Colon (tissue), 2 donors: ENCODE data around the gene ENC1.

Experiments used
- FAIRE-seq: peaks from 2 replicates; lab custom pipeline; 2012; peaks lifted over from hg19 to GRCh38; lab: Jason Lieb, UNC
- donor health status: control.
- donor health status: control.

The ENC1 gene

DNA sequence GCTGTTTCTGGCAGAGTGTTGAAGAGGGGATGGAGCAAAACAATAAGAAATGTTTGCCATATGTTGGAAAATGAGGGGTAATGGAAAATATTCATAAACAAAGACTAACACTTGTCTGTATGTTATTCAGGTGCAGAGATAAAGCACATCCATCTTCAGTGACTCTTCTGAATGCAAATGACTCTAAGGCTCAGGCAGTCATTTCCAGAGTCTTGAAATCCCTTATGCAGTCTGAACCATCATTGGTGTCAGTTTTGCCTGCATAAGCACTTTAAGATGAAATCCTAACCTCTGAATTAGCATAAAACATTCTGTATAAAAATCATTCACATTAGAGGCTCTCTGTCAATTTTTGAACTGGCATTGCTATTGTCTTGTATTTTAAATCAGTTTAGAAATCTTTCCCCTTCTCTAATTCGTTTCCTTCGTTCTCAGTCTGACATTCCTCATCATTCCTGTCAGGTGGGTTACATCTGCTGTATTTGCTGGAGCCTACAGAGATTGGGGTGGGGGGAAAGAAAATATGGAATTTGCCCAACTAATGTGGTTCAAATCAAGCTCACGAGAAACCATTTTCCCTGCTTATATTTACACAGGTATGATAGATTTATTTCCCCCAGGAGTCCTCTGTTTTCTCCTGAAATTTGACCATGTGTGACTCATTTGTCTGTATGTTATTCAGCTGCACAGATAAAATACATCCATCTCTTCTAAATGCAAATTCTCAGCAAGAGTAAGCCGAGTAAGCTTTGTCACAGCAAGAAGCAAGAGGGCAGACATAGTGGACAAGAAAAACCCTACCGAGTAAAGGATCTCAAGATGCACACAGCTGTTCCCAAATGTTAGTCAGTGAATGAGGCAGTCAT lies 31.6 kb downstream of the ENC1 start:
- FAIRE-seq = no peak

DNA sequence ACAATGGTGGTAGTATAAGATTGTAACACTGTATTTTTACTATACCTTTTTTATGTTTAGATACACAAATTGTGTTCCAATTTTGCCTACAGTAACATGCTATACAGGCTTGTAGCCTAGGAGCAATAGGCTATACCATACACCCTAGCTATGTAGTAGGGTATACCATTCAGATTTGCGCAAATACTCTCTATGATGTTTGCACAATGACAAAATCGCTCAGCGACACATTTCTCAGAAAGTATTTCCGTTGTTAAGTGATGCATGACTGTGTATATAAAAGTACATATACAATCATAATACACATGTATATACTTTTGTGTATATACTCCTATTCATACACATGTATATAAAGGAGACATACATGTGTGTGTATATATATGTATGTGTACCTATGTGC lies 34.8 kb downstream of the ENC1 start:
- no peak for FAIRE-seq

DNA sequence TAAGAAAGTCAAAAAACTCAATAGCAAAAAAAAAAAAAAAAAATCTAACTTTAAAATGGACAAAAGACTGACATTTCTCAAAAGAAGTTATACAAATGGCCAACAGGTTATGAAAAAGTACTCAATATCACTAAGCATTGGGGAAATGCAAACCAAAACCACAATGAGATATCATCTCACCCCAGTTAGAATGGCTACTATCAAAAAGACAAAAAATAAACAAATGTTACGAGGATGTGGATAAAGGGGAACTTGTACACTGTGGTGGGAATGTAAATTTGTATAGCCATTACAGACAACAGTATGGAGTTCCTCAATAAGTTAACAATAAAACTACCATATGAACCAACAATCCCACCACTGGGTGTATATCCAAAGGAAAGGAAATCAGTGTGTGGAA lies 37.2 kb downstream of the ENC1 start:
- FAIRE-seq = no peak

DNA sequence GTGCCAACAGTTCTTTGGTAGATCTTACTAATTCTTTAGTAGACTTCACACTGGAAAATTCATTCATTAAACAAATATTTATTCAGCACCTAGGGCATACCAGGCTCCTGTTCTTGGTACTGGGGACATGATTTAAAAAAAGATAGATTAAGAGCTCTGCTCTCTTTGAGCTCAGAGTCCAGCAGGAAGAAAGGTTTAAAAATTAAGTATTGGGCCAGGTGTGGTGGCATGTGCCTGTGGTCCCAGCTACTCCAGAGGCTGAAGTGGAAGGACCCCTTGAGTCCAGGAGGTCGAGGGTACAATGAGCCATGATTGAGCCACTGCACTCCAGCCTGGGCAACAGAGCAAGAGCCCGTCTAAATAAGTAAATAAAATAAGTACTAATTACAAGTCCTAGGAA lies 41.4 kb downstream of the ENC1 start:
- FAIRE-seq = no peak

DNA sequence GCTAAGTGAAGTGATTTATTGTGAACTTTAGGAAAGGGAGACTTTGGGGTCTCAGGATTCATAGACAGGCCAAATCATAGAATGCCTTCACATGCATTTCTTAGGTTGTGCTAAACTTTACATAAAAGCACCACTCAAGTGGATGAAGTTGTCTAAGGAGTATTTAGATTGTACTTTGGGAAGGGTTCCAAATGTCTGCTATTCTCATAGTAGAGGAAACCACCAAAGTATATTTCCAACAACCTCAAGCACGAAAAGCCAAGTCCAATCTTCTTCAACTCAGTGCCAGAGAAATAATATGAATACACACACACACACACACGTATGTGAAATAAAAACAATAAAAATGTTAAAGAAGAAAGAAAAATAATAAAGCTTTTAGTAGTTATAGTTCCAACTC lies 41.8 kb downstream of the ENC1 start:
- FAIRE-seq = no peak

DNA sequence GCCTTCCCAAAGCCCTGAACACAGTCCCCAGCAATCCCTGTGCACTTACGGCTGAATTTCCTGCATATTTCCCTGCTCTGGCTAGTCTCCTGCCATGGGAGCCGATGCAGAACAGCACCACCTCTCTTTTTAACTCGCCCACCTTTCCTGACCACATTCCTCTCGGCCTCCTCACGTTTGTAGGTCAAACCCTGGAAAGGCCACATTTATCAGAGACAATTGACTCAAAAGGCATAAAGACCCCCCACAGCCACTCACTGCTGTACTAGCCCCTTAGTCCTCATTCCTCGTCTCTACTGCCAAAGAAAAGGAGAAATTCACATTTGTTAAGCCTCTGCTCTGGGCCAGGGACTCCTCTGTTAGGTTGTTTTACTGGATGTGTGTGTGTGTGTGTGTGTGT lies 43.6 kb downstream of the ENC1 start:
- no peak for FAIRE-seq

DNA sequence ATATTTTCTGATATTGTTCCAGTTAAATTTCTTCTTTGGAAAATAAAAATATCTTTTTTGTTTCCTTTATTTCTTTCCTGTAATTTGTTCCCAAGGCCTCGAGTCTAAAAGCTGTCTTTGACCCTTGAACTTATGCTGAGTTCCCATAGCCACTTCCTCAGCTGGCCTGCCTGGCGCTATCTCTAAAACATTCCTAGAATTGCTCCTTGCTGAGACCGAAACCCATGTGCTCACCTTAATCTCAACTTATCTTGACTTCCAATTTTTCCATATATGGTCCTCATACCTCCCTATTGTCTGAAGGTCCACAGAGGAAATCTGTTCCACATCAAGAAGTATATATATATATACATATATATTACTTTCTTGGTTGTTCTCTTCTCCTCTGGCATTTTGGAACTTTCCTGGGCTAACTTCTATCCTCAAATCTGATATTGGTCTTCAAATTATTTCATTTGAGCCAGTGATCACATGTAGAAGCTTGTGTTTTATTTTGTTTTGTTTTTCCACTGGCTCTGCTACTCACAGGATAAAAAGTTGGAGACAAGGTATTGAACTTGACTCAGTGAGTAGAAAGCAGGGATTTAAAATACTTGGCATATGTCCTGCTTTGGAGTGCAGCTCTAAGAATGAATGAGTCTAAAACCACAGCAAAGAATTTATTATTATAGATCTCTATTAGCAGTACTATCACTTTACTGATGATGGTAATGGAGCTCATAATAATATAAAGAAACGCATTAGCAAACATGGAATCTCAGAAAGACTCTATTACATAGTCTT lies 45.2 kb downstream of the ENC1 start:
- FAIRE-seq = no peak

DNA sequence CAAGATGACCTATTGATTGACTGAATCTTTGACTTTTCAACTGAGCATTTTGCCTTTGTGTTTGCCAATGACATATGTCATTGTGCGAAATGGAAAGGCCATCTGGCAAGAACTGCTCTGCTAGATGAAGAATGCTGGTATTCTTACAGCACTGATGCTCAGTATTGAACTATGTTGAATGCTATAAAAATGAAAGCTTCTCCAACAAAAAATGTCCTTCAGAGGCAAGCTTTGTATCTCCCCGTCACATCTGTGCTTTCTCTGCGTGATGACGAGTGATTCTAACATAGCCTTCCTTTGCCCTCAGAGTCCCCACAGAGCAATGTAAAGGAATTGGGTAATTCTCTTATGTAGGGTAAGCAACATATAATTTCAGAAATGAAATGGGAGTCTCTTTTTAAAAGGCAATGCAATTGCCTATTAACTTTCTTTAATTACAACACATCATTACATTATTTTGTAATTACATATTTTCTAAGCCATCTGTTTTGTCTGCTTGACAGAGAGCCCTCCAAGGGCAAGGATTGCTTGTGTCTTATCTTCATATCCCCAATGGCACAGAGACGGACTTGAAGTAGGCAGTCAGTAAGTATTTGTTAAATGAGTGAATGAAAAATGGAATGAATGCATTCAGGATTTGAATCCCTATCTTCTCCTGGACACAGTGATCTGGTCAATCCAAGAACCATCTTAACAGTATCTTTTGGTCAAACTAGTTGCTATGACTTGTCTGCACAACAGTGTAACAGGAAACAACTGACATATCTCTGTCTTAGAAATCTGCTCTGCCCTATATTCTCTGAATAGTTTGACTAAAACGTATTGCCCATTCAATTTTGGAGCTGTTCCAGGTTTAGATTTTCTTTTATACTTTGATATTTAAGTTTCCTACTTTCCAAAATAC lies 46.1 kb downstream of the ENC1 start:
- no peak for FAIRE-seq

DNA sequence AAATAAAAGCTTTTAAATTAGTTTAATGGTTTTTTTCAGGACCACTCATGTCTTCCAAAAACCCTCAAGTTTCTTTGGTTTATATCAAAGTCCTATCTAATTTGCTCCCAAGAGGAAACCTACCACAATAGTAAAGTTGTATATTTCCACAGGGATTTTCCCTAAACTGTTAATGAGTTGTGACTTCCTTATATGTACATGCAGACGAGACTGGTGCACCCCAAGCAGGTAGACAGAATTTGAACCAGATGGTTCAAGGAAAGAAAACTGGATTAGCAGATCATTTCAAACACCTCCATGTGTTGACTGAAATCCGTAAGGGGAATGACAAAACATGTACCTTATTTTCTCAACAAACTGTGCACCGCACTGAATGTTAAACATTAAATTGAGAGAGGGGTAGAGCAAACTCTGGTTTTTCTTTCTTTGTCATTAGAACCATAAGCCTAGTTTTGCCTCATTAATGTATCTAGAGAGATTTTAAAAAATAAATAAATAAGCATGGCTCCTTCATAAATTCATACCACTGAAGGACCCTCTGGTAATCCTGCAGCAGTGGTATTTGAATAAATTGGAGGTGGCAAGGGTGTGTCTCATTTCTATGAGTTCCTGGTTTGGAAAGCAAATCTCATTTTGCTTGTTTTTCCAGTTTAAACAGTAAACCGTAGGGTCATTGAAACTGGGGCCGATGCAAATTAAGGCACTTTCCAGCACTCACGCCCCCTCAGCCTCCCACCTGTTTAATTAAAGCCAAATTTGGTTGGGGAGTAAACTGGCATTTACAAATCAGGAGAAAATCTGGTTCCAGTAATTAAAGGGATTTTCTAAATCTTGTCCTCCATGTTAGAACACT lies 51.1 kb downstream of the ENC1 start:
- FAIRE-seq = no peak

DNA sequence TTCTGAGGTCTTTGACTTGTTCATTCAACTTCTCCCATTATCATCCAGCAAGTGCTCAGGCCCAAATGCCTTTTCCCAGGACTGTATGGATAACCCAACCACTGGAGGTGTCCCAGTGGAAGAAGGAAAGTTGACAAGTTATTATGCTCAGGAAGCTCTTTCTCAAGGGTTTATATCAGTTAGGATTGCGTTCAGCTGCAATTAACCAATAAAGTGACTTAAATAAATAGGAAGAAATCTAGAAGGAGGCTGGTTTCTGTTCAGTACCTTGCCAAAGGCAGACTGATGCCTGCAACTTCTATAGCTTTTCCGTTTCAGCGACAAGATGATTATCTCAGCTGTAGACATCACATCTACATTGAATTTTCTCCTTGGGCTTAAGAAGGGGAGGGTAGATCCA lies 52.1 kb downstream of the ENC1 start:
- no peak for FAIRE-seq

DNA sequence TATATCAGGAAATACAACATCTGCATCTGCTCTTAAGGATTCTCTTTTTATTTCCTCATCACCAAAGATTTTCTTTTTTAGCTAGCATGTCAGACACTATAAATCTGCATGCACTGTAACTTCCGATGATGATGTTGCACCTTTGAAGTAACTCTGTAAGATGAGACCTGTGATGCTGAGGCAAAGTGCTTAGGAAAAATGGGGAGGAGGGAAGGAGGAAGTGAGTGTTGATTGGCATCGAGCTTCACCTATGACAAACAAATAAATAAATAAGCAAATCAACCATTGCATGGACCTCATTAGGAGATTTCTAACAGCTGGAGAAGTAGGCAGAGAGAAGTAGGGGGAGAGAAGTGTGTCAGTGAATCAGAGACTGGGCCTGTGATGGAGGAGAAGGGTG lies 52.6 kb downstream of the ENC1 start:
- FAIRE-seq = no peak

DNA sequence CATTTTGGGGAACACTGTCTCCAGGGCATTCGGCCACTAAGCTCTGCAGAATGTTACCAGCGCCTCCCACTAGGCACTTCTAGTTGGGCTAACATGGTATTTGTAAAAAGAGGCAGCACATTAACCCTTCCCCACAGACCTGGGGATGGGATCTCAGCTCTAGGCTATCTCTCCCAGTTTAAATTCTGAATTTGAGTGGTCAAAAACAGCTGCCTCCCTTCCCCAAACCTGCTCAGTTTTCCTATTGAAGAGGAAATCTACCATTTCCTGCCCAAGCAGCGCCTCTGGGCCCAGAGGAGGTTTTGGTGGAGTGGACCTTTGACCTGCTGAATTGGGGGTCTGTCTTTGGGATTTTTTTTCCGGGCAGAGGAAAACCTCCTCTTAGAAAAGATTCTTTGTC lies 53.2 kb downstream of the ENC1 start:
- no peak for FAIRE-seq

DNA sequence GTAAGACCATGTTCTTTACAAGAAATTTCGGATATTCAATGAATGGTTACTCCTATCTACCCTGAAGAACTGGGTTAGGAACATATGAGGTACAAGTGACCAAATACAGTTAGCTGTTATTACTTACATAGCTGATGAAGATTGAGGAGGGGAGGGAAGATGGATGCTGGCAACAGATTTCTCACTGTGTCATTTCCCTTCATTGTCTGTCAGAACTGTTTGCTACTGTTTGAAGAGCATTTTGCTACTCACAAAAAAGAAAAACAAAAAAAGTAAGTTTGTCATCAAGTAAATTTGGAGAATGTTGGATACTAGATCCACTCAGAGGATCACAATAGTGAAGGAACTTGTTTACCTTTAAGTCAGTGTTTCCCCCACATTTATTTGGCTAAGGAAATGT lies 53.7 kb downstream of the ENC1 start:
- FAIRE-seq = no peak

DNA sequence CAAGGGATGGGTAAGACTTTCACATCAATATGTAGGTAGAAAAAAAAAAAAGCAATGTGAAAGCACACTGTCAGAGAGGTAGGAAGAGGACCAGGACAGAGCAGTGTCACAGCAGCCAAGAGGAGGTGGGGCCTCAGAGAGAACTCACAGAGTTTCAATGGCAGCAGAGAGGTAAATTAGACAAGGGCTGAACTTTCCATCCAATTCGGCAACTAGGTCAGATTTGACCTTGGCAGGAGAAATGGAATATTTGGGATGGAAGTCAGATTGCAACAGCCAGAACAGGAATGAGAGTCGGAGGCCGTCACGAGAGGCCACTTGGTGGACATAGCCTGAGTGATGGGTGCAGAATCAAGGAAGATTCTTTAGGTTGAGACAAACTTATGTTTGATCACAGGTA lies 57.7 kb downstream of the ENC1 start:
- FAIRE-seq = no peak

DNA sequence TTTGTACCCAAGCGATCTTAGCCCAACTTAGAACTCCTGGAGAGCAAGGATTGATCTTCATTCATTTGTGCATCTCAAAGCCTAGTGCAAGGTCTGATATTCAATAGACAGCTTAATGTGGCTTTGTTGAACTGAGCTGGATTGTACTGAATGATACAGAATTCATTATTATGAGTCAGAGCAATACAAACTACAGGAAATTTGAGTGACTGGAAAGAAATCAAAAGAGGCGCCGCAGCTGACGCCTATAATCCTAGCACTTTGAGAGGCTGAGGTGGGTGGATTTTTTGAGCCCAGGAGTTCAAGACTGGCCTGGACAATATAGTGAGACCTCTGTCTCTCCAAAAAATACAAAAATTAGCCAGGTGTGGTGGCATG lies 58.6 kb downstream of the ENC1 start:
- no peak for FAIRE-seq

DNA sequence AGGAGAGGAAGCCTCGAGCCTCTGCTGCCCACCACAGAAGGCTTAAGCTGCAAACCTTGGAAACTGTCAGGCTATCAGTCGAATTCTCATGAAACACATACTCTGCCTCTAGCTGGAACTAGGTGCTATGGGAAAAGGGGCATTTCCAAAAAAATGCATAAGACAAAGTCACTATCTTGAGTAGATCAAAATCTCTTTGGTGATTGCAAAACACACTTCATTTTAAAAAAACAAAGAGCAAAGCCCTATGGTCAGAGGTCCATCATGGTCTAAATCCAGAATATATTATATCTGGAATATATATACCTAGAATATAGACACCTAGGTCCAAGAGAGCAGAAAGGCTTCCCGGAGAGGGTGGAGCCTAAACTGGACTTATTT lies 59.8 kb downstream of the ENC1 start:
- no peak for FAIRE-seq

DNA sequence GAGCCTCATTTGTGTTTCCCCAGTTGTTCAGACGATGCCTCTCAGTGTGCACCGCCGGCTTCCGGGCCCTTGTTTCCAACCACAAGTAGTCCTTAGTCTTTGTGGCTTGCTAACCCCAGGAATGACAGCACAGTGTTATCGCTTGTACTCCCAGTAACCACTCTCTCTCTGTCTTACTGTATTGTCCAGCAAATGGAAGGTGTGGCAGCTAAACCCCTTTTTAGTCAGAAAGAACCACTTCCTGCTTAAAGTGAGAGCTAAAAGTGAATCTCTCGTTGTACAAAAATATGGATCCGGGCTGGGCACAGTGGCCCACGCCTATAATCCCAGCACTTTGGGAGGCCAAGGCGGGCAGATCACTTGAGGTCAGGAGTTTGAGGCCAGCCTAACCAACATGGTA lies 61.3 kb downstream of the ENC1 start:
- no peak for FAIRE-seq

DNA sequence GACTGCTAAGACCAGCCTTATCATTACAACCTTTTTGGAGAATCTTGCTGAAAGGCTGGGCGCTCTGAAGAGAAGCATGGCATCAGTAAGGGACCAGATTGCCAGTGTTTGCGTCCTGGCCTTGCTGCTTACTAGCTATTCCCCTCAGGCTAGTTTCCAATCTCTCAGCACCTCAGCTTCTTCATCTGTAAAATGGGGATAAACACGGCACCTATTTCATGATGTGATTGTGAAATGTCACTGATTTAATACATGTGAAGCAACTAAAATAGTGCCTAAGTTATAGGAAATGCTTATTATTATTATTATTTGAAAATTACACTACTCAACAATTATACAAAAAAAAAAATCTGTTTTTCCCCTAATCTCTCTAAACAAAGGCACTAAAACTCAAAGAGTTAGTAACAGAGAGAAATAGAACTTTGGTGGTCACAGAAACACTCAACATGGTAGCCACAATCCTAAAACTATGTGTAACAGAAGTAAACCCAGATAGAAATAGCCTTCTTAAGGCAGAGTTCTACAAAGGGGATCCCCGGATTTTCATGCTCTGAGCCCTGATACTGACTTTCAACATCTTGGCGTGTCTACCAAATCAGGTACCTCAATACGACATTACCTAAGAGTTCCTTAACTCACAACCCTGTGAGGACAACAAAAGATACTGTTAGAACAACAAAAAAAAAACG lies 62.0 kb downstream of the ENC1 start:
- no peak for FAIRE-seq
